Caco-2 (cell line): ENCODE measurements around the gene FAM124A. TPM values are rescaled to one million over a fixed set of nuclear protein-coding genes. Genes with fewer than 3 reads are reported as not detected.

Experiments
- BruUV-seq: library from RNA; stranded (reverse); fragments of 400-500 nt; replicated peaks from 2 replicates; lab custom pipeline; 2021; lab: Mats Ljungman, UMichigan
- CTCF ChIA-PET: fragments of 300-600 bp; sonication (Branson Sonifier 250); formaldehyde crosslinking; loops from one replicate; lab custom pipeline; 2022; ENCODE audit warnings: antibody characterized with exemption; lab: Charles Lee
- POLR2A ChIA-PET: fragments of 300-600 bp; sonication (Branson Sonifier 250); formaldehyde crosslinking; loops from one replicate; lab custom pipeline; 2022; ENCODE audit warnings: antibody characterized with exemption; lab: Charles Lee
- DNase-seq, 2 experiments: peaks; one replicate each; pipeline versions ENCODE4 v3.0.0 to v3.0.0-alpha.2; 2020 to 2022
- H3K27me3 ChIP-seq: replicated peaks from 2 replicates; pipeline ENCODE4 v1.6.0; 2011; ENCODE audit warnings: low read length; ENCODE audit not compliant: control insufficient read depth, insufficient read depth
- H3K36me3 ChIP-seq: 2 replicates; pipeline ENCODE4 v1.5.1; 2011; ENCODE audit warnings: low read length; ENCODE audit not compliant: control insufficient read depth, insufficient read depth
- H3K4me1 ChIP-seq: fragments of 250-450 bp; sonication (Bioruptor Pico); 2 replicates; pipeline ENCODE4 v1.5.1; 2020; ENCODE audit warnings: mild to moderate bottlenecking
- H3K4me3 ChIP-seq: 2 replicates; pipeline ENCODE4 v1.5.1; 2011; ENCODE audit warnings: low read depth, mild to moderate bottlenecking, control low read depth, low read length
- H3K9me3 ChIP-seq: fragments of 250-450 bp; sonication (Bioruptor Pico); 2 replicates; pipeline ENCODE4 v1.5.1; 2020; ENCODE audit warnings: mild to moderate bottlenecking, moderate library complexity
- H3K27ac Mint-ChIP-seq: one replicate; pipeline ENCODE4 v1.8.0; 2022; ENCODE audit warnings: mixed read lengths; ENCODE audit not compliant: unreplicated experiment
- H3K27me3 Mint-ChIP-seq: one replicate; pipeline ENCODE4 v1.8.0; 2022; ENCODE audit warnings: mixed read lengths; ENCODE audit not compliant: insufficient read depth, unreplicated experiment
- H3K36me3 Mint-ChIP-seq: one replicate; pipeline ENCODE4 v1.8.0; 2022; ENCODE audit warnings: mild to moderate bottlenecking, mixed read lengths; ENCODE audit not compliant: insufficient read depth, unreplicated experiment
- H3K4me1 Mint-ChIP-seq: one replicate; pipeline ENCODE4 v1.8.0; 2022; ENCODE audit warnings: low read depth, mixed read lengths; ENCODE audit not compliant: unreplicated experiment
- H3K4me3 Mint-ChIP-seq: one replicate; pipeline ENCODE4 v1.8.0; 2022; ENCODE audit warnings: mild to moderate bottlenecking, moderate library complexity, mixed read lengths; ENCODE audit not compliant: unreplicated experiment
- H3K9me3 Mint-ChIP-seq: one replicate; pipeline ENCODE4 v1.8.0; 2022; ENCODE audit warnings: mixed read lengths; ENCODE audit not compliant: unreplicated experiment
- intact Hi-C: fragments of 100-400 bp; cut with micrococcal nuclease; formaldehyde crosslinking; loops from one replicate; pipeline ENCODE4 v1.10.0; 2022; ENCODE audit not compliant: unreplicated experiment
- total RNA-seq: library from RNA; stranded (reverse); gene quantifications from 2 replicates; pipeline ENCODE4 v1.2.3, GENCODE V29; 2022
- TF ChIP-seq, protein P1 (sequence below), 2 experiments: fragments of 200-600 bp in 1 of 2; IDR thresholded peaks; 1 replicate in 1 of 2; 2 replicates in 1 of 2; pipeline versions ENCODE4 v1.5.1 to v1.8.0; 2011 to 2022; ENCODE audit warnings: antibody characterized with exemption in 1 of 2, control low read depth in 1 of 2, inconsistent platforms in 1 of 2, low read depth in 1 of 2, low read length in 1 of 2, mild to moderate bottlenecking in 1 of 2, moderate library complexity in 1 of 2; ENCODE audit not compliant: insufficient read depth in 1 of 2, severe bottlenecking in 1 of 2, unreplicated experiment in 1 of 2

FAM124A gene
- total RNA-seq, 1 experiment from 2014 or later: 0.52 TPM

DNA sequence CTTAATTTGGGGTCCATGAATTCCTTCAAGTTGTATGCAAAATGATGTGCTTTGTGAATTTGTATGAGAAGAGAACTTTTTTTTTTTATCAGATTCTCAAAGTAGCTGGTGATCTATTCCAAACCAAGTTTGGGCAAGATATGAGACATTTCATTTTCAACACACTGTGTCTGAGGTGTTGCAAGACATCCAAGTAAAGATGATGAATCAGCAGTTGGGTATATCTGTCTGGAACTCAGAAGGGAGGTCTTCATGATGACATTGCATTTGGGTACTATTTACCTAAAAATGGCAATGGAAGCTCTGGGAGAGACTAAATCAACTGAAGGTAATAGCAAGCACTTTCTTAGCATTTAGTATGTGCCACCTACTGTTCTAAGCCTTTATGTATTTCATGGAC lies 2.8 kb downstream of the FAM124A start:
- ChIA-PET POLR2A (no interaction called here), CTCF (interaction anchor here (1.3 kb wide), 1 partner anchor 11 kb away, joined by 3 read pairs; no protein-coding TSS in a partner anchor)
- no peaks in the 10 kb centered on the region for H3K9me3 ChIP-seq
- H3K27me3 ChIP-seq: peaks cover 4% of the 10 kb centered on the region
- Mint-ChIP-seq H3K27me3 (peaks cover 29% of the 10 kb centered on the region), H3K4me1 (no peaks in the 10 kb centered on the region), H3K36me3 (no peaks in the 10 kb centered on the region), H3K4me3 (no peak overlapping the region), H3K27ac (no peak overlapping the region), H3K9me3 (no peaks in the 10 kb centered on the region)
- TF ChIP-seq, protein P1, sequence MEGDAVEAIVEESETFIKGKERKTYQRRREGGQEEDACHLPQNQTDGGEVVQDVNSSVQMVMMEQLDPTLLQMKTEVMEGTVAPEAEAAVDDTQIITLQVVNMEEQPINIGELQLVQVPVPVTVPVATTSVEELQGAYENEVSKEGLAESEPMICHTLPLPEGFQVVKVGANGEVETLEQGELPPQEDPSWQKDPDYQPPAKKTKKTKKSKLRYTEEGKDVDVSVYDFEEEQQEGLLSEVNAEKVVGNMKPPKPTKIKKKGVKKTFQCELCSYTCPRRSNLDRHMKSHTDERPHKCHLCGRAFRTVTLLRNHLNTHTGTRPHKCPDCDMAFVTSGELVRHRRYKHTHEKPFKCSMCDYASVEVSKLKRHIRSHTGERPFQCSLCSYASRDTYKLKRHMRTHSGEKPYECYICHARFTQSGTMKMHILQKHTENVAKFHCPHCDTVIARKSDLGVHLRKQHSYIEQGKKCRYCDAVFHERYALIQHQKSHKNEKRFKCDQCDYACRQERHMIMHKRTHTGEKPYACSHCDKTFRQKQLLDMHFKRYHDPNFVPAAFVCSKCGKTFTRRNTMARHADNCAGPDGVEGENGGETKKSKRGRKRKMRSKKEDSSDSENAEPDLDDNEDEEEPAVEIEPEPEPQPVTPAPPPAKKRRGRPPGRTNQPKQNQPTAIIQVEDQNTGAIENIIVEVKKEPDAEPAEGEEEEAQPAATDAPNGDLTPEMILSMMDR (IDR thresholded peaks at IDR 0.05; ENCODE audit: insufficient read depth in 1 of 2, low read depth in 1 of 2, low read length in 1 of 2, severe bottlenecking in 1 of 2, unreplicated experiment in 1 of 2): no peak
- DNase-seq: no peak
- peaks cover 5% of the 10 kb centered on the region; the same call in 1 of the 2 replicates for H3K4me1 ChIP-seq
- intact Hi-C loops: no loop called here
- H3K36me3 ChIP-seq: no peaks in the 10 kb centered on the region
- H3K4me3 ChIP-seq: no peak overlapping the region
- BruUV-seq: no TSS peak

DNA sequence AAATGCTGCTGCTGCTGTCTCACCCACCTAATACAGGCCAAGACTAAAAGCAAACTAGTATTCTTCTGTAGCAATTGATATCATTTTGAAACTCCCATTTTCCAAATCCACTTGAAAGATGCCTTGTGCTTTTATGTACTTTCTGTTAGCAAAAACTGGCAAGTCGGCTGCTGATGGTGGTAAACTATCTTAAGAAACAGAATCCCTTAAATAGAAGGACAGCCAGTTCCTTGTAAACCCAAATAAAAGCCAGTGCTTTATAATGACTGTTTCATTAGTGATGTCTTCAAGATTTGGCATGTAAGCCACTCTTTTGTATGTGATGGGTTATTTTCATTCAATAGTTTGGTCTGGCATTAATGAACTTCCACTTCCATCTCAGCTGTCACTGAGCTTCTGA lies 5.2 kb downstream of the FAM124A start:
- Mint-ChIP-seq H3K4me3 (no peak overlapping the region), H3K4me1 (no peaks in the 10 kb centered on the region), H3K36me3 (no peaks in the 10 kb centered on the region), H3K27ac (no peak overlapping the region), H3K9me3 (no peaks in the 10 kb centered on the region), H3K27me3 (peaks cover 36% of the 10 kb centered on the region)
- intact Hi-C loops: no loop called here
- peaks cover 3% of the 10 kb centered on the region for H3K27me3 ChIP-seq
- peaks cover 4% of the 10 kb centered on the region; the same call in 1 of the 2 replicates for H3K4me1 ChIP-seq
- H3K36me3 ChIP-seq: peaks cover 1% of the 10 kb centered on the region; the same call in 1 of the 2 replicates
- CTCF ChIA-PET: no interaction called here
- H3K9me3 ChIP-seq: no peaks in the 10 kb centered on the region
- no TSS peak for BruUV-seq
- DNase-seq: no peak
- POLR2A ChIA-PET: no interaction called here
- H3K4me3 ChIP-seq: no peak overlapping the region
- TF ChIP-seq, protein P1 (IDR thresholded peaks at IDR 0.05; ENCODE audit: insufficient read depth in 1 of 2, low read depth in 1 of 2, low read length in 1 of 2, severe bottlenecking in 1 of 2, unreplicated experiment in 1 of 2): no peak

DNA sequence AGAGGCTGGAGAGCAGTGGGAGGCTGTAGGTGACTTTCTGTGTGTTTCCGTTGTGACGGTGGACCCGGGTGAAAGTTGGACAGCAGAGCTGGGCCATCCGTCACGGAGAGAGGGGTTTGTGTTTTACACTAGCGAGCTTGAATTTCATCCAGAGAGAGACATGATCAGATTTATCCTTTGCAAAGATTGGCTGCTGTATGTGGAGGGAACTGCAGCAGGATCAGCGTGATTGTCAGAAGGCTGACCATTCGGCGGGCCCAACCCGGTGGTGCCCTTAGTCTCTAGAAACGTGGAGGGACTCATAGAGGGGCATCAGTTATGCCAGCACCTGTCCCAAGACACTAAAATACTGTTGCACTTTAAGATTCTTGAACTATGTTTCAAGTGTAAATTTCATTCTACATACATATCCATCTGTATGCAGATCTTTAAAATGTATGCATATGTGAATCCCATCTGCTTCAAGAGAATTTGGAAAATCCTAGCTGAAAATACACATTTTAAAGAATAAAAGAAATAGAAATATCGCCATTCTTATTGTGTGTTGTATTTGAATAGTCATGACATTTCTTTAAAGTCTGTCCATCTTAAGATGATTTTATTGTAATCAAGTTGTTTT lies 7.0 kb downstream of the FAM124A start:
- no peaks in the 10 kb centered on the region for H3K4me1 ChIP-seq
- H3K4me3 Mint-ChIP-seq: no peak overlapping the region
- TF ChIP-seq, protein P1 (IDR thresholded peaks at IDR 0.05; ENCODE audit: insufficient read depth in 1 of 2, low read depth in 1 of 2, low read length in 1 of 2, severe bottlenecking in 1 of 2, unreplicated experiment in 1 of 2): no peak
- H3K36me3 ChIP-seq: peaks cover 1% of the 10 kb centered on the region; the same call in 1 of the 2 replicates
- H3K27me3 Mint-ChIP-seq: peaks cover 37% of the 10 kb centered on the region
- H3K4me1 Mint-ChIP-seq: no peaks in the 10 kb centered on the region
- H3K9me3 ChIP-seq: no peaks in the 10 kb centered on the region
- no TSS peak for BruUV-seq
- no peak overlapping the region for H3K27ac Mint-ChIP-seq
- no peaks in the 10 kb centered on the region for H3K36me3 Mint-ChIP-seq
- no peak overlapping the region for H3K4me3 ChIP-seq
- ChIA-PET CTCF (no interaction called here), POLR2A (no interaction called here)
- no peaks in the 10 kb centered on the region for H3K9me3 Mint-ChIP-seq
- DNase-seq: no peak
- intact Hi-C loops: no loop called here
- H3K27me3 ChIP-seq: no peaks in the 10 kb centered on the region
